HCT116 (cell line): ENCODE measurements around the gene CUX1. TPM values are rescaled to one million over a fixed set of nuclear protein-coding genes. Genes with fewer than 3 reads are reported as not detected.

Experiments used
- ATAC-seq: fragments of 200-7000 bp; cut with Tn5 transposase; 2 replicates; pipeline ENCODE4 v1.9.1; 2020; ENCODE audit warnings: mild to moderate bottlenecking, moderate library complexity
- BruUV-seq: library from RNA; stranded (reverse); fragments of 400-500 nt; replicated peaks from 2 replicates; lab custom pipeline; 2021; lab: Mats Ljungman, UMichigan
- CTCF ChIA-PET: fragments of 300-600 bp; sonication (Branson Sonifier 250); formaldehyde crosslinking; loops from one replicate; lab custom pipeline; 2021; ENCODE audit warnings: antibody characterized with exemption; lab: Charles Lee
- POLR2A ChIA-PET: fragments of 300-600, 350-600 bp; sonication (Branson Sonifier 250); formaldehyde crosslinking; loops from one replicate; lab custom pipeline; 2021; ENCODE audit warnings: antibody characterized with exemption; lab: Charles Lee
- RAD21 ChIA-PET, 2 experiments: fragments of 300-600 bp; sonication (Branson Sonifier 250); formaldehyde crosslinking; loops; one replicate each; lab custom pipeline; 2023; ENCODE audit warnings: low total read pairs in 2 of 2; ENCODE audit not compliant: uncharacterized antibody in 2 of 2, unreplicated experiment in 2 of 2, low non-redundant PET in 1 of 2; lab: Charles Lee
- DNase-seq: peaks from one replicate; pipeline ENCODE4 v3.0.0-alpha.2; 2010; ENCODE audit warnings: low read depth, low spot score
- H2AFZ ChIP-seq: fragments of 200-600 bp; shearing (Covaris generic), sonication (generic); 2 replicates; pipeline ENCODE4 v1.6.1; 2017; ENCODE audit warnings: low read depth, mixed run types, mixed read lengths, antibody characterized with exemption, low read length; ENCODE audit not compliant: poor library complexity, severe bottlenecking
- H3K27ac ChIP-seq: 2 replicates; pipeline ENCODE4 v1.5.1; 2012; ENCODE audit warnings: low read depth, low read length
- H3K27me3 ChIP-seq: fragments of 200-600 bp; sonication (generic); 2 replicates; pipeline ENCODE4 v1.6.1; 2016; ENCODE audit warnings: mixed run types, low read length, mixed read lengths; ENCODE audit not compliant: insufficient read depth
- H3K36me3 ChIP-seq, 2 experiments: fragments of 200-500 bp in 1 of 2; fragments of 200-600 bp in 1 of 2; sonication (Bioruptor generic) in 1 of 2; sonication (generic) in 1 of 2; 2 replicates each; pipeline versions ENCODE4 v1.5.1 to v1.6.1; 2014 to 2016; ENCODE audit warnings: low read length in 2 of 2, inconsistent platforms in 1 of 2, mixed read lengths in 1 of 2, mixed run types in 1 of 2; ENCODE audit not compliant: insufficient read depth in 2 of 2, control insufficient read depth in 1 of 2
- H3K4me1 ChIP-seq, 2 experiments: fragments of 200-600 bp in 1 of 2; sonication (generic) in 1 of 2; 2 replicates each; pipeline versions ENCODE4 v1.5.1 to v1.6.1; 2012 to 2017; ENCODE audit warnings: low read length in 2 of 2, inconsistent platforms in 1 of 2, mild to moderate bottlenecking in 1 of 2, mixed read lengths in 1 of 2, mixed run types in 1 of 2, moderate library complexity in 1 of 2; ENCODE audit not compliant: insufficient read depth in 2 of 2, control insufficient read depth in 1 of 2
- H3K4me2 ChIP-seq: fragments of 200-600 bp; sonication (generic); 2 replicates; pipeline ENCODE4 v1.6.1; 2017; ENCODE audit warnings: mixed run types, low read length, mixed read lengths
- H3K4me3 ChIP-seq, 2 experiments: fragments of 200-600 bp in 1 of 2; sonication (generic) in 1 of 2; replicated peaks in 1 of 2; 2 replicates each; pipeline ENCODE4 v1.5.1; 2011 to 2016; ENCODE audit warnings: low read length in 2 of 2, control low read depth in 1 of 2, low read depth in 1 of 2, mild to moderate bottlenecking in 1 of 2, mixed read lengths in 1 of 2, mixed run types in 1 of 2
- H3K79me2 ChIP-seq: fragments of 200-600 bp; sonication (generic); 2 replicates; pipeline ENCODE4 v1.6.1; 2017; ENCODE audit warnings: mild to moderate bottlenecking, mixed run types, low read length, moderate library complexity, mixed read lengths; ENCODE audit not compliant: insufficient read depth
- H3K9ac ChIP-seq: fragments of 200-600 bp; sonication (generic); 2 replicates; pipeline ENCODE4 v1.6.1; 2016; ENCODE audit warnings: low read length, mixed read lengths
- H3K9me2 ChIP-seq: fragments of 200-600 bp; sonication (generic), shearing (Covaris generic); 2 replicates; pipeline ENCODE4 v1.6.1; 2017; ENCODE audit warnings: mixed run types, mild to moderate bottlenecking, moderate library complexity; ENCODE audit not compliant: insufficient read depth
- H3K9me3 ChIP-seq, 2 experiments: fragments of 200-500 bp in 1 of 2; fragments of 200-600 bp in 1 of 2; sonication (Bioruptor generic) in 1 of 2; sonication (generic) in 1 of 2; 2 replicates each; pipeline ENCODE4 v1.6.1; 2014 to 2017; ENCODE audit warnings: low read length in 2 of 2, mixed read lengths in 2 of 2, inconsistent platforms in 1 of 2, low read depth in 1 of 2, mild to moderate bottlenecking in 1 of 2, mixed run types in 1 of 2, moderate library complexity in 1 of 2; ENCODE audit not compliant: control insufficient read depth in 1 of 2, insufficient read depth in 1 of 2
- H4K20me1 ChIP-seq: fragments of 200-600 bp; sonication (generic), shearing (Covaris generic); 2 replicates; pipeline ENCODE4 v1.6.1; 2017; ENCODE audit warnings: mixed run types, mild to moderate bottlenecking, moderate library complexity; ENCODE audit not compliant: insufficient read depth
- CBX3 ChIP-seq: IDR thresholded peaks from 2 replicates; pipeline ENCODE4 v1.6.1; 2012; ENCODE audit warnings: low read depth
- JUND ChIP-seq: IDR thresholded peaks from 2 replicates; pipeline ENCODE4 v1.6.1; 2012
- SRF ChIP-seq: IDR thresholded peaks from 2 replicates; pipeline ENCODE4 v1.6.1; 2012; ENCODE audit warnings: low read depth
- TCF7L2 ChIP-seq: IDR thresholded peaks from 2 replicates; pipeline ENCODE4 v1.7.0; 2011; ENCODE audit warnings: borderline replicate concordance, inconsistent platforms; ENCODE audit not compliant: insufficient read depth, insufficient read length; ENCODE audit errors: extremely low read depth
- ZBTB33 ChIP-seq: IDR thresholded peaks from 2 replicates; pipeline ENCODE4 v1.6.1; 2011; ENCODE audit warnings: mild to moderate bottlenecking, low read length, moderate library complexity; ENCODE audit not compliant: insufficient replicate concordance; ENCODE audit errors: extremely low read depth
- ZNF274 ChIP-seq: fragments of 200-500 bp; sonication (Bioruptor generic); IDR thresholded peaks from 2 replicates; pipeline ENCODE4 v1.6.1; 2014; ENCODE audit warnings: mild to moderate bottlenecking, low read depth, low read length, inconsistent platforms
- intact Hi-C: fragments of 100-400 bp; cut with micrococcal nuclease; formaldehyde crosslinking; loops from 2 replicates; pipeline ENCODE4 v1.10.0; 2022
- total RNA-seq: library from RNA; stranded (reverse); gene quantifications from one replicate; pipeline ENCODE4 v1.2.1, GENCODE V29; 2021; ENCODE audit not compliant: unreplicated experiment
- TF ChIP-seq, protein P1 (sequence below): IDR thresholded peaks from 2 replicates; pipeline ENCODE4 v1.6.1; 2012; ENCODE audit warnings: low read depth

The CUX1 gene
- total RNA-seq, 1 experiment from 2014 or later = 68.9 TPM

GRCh38 chr7:101912716-101913110 is 95.3 kb downstream of the CUX1 start:
- no peak overlapping the region for H2AFZ ChIP-seq
- TF ChIP-seq TCF7L2 = no peak
- no peak for TF ChIP-seq JUND
- TF ChIP-seq ZBTB33 = no peak
- no peak for TF ChIP-seq SRF
- TF ChIP-seq ZNF274 = no peak
- TF ChIP-seq CBX3 = no peak
- TF ChIP-seq, protein P1, sequence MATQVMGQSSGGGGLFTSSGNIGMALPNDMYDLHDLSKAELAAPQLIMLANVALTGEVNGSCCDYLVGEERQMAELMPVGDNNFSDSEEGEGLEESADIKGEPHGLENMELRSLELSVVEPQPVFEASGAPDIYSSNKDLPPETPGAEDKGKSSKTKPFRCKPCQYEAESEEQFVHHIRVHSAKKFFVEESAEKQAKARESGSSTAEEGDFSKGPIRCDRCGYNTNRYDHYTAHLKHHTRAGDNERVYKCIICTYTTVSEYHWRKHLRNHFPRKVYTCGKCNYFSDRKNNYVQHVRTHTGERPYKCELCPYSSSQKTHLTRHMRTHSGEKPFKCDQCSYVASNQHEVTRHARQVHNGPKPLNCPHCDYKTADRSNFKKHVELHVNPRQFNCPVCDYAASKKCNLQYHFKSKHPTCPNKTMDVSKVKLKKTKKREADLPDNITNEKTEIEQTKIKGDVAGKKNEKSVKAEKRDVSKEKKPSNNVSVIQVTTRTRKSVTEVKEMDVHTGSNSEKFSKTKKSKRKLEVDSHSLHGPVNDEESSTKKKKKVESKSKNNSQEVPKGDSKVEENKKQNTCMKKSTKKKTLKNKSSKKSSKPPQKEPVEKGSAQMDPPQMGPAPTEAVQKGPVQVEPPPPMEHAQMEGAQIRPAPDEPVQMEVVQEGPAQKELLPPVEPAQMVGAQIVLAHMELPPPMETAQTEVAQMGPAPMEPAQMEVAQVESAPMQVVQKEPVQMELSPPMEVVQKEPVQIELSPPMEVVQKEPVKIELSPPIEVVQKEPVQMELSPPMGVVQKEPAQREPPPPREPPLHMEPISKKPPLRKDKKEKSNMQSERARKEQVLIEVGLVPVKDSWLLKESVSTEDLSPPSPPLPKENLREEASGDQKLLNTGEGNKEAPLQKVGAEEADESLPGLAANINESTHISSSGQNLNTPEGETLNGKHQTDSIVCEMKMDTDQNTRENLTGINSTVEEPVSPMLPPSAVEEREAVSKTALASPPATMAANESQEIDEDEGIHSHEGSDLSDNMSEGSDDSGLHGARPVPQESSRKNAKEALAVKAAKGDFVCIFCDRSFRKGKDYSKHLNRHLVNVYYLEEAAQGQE = no peak
- TF ChIP-seq, all 23 proteins: peak for 0
- Histone ChIP-seq H3K4me3 (no peak overlapping the region), H3K27ac (no peak overlapping the region), H3K9ac (no peak overlapping the region), H4K20me1 (no peaks in the 10 kb centered on the region), H3K4me2 (no peak overlapping the region), H3K27me3 (no peaks in the 10 kb centered on the region), H3K9me3 (no peaks in the 10 kb centered on the region), H3K79me2 (peaks cover 52% of the 10 kb centered on the region), H3K36me3 (peaks cover 5% of the 10 kb centered on the region in 2 experiments; a peak in 3 of 4 replicates), H3K9me2 (no peaks in the 10 kb centered on the region), H3K4me1 (no peaks in the 10 kb centered on the region)
- POLR2A ChIA-PET = no interaction called here
- RAD21 ChIA-PET = no interaction called here
- CTCF ChIA-PET = no interaction called here
- no TSS peak for BruUV-seq
- ATAC-seq (no peak), DNase-seq (no peak)
- intact Hi-C loops = no loop called here
